Gastrocnemius medialis (tissue), 4 donors: ENCODE measurements around the gene CDC42BPA.

Experiments
- POLR2A ChIP-seq, 2 donors: fragments of 450-650 bp; IDR thresholded peaks; one replicate each; pipeline ENCODE4 v1.6.1; 2017; ENCODE audit warnings: antibody characterized with exemption in 2 of 2, mild to moderate bottlenecking in 2 of 2, moderate library complexity in 2 of 2
- TF ChIP-seq, protein P1 (sequence below), 5 experiments: fragments of 450-650 bp in 3 of 5; fragments of 200-600 bp in 2 of 5; sonication (generic) in 2 of 5; IDR thresholded peaks in 4 of 5; conservative IDR thresholded peaks in 1 of 5; 1 replicate in 4 of 5; 2 replicates in 1 of 5; pipeline ENCODE4 v1.5.1; 2016 to 2019; ENCODE audit warnings: antibody characterized with exemption in 5 of 5, mild to moderate bottlenecking in 3 of 5, moderate library complexity in 3 of 5

DNA sequence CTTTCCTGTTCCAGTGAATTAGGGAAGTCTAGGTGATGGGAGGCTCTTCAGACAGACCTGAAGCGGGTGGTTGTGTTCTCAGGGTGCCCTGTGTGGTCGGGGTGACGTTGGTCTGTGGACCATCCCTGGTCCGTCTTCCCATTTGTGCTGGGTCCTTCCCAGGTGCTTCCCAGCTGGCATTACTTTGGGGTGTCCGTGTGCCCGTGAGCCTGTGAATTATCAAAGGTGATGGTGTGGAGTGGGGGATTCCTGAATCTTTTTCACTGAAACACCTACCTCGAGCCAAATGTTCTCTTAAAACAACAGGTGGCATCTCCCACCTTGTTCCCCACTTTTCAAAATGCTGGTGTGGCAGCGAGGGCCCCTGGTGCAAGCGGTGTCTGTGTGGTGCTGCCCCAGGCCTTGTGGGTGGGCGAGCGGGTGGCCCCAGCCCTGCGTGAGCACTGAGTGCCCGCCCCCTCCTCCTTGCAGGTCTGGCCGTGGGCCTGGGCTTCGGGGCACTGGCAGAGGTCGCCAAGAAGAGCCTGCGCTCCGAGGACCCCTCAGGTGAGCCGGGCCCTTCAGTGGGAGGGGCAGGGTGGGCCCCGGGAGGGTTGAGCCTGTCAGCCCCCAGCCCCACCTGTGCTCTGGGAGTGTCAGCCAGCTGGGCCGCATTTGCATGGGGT, 341.2 kb downstream of the CDC42BPA start:
- no peak for TF ChIP-seq POLR2A (IDR thresholded peaks at IDR 0.05)
- TF ChIP-seq, protein P1, sequence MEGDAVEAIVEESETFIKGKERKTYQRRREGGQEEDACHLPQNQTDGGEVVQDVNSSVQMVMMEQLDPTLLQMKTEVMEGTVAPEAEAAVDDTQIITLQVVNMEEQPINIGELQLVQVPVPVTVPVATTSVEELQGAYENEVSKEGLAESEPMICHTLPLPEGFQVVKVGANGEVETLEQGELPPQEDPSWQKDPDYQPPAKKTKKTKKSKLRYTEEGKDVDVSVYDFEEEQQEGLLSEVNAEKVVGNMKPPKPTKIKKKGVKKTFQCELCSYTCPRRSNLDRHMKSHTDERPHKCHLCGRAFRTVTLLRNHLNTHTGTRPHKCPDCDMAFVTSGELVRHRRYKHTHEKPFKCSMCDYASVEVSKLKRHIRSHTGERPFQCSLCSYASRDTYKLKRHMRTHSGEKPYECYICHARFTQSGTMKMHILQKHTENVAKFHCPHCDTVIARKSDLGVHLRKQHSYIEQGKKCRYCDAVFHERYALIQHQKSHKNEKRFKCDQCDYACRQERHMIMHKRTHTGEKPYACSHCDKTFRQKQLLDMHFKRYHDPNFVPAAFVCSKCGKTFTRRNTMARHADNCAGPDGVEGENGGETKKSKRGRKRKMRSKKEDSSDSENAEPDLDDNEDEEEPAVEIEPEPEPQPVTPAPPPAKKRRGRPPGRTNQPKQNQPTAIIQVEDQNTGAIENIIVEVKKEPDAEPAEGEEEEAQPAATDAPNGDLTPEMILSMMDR (IDR thresholded peaks at IDR 0.05 in 4 of 5, conservative IDR thresholded peaks at IDR 0.05 in 1 of 5): no peak
